ENCODE data around the gene DUSP22. TPM values are rescaled to one million over a fixed set of nuclear protein-coding genes. Genes with fewer than 3 reads are reported as not detected.

DUSP22 gene
- total RNA-seq, 4 donors from 2014 or later = 53.2 to 89.8 (median 73.7) TPM

- WGBS, 2 donors = 73 to 79% methylated on average over 7 of the region's 7 CpGs
- H3K4me3 ChIP-seq = no peak overlapping the region
- H3K9me3 ChIP-seq = no peaks in the 10 kb centered on the region
- no peak overlapping the region for H3K27ac ChIP-seq
- no peaks in the 10 kb centered on the region for H3K36me3 ChIP-seq
- TF ChIP-seq CTCF (IDR thresholded peaks at IDR 0.05) = no peak
- TF ChIP-seq POLR2A (IDR thresholded peaks at IDR 0.05) = no peak
- no peak for TF ChIP-seq EP300 (IDR thresholded peaks at IDR 0.05)
- H3K4me1 ChIP-seq = peaks cover 0 to 49% (median 22%) of the 10 kb centered on the region in 4 donors
- DNase-seq (ENCODE audit: low spot score in 2 of 2) = peak in 1 of 2 donors; percentile 8
- no peaks in the 10 kb centered on the region for H3K27me3 ChIP-seq
Measured at GRCh38 chr6:332671-333070, 40.4 kb downstream of the DUSP22 start.

- Histone ChIP-seq H3K4me3 (no peak overlapping the region), H3K27ac (no peak overlapping the region), H3K36me3 (no peaks in the 10 kb centered on the region), H3K9me3 (no peaks in the 10 kb centered on the region), H3K27me3 (no peaks in the 10 kb centered on the region), H3K4me1 (peaks cover 0 to 48% (median 17%) of the 10 kb centered on the region in 4 donors)
- WGBS, 2 donors = 83 to 85% methylated on average over 13 of the region's 13 CpGs
- peak in 1 of 2 donors; percentile 5 for DNase-seq (ENCODE audit: low spot score in 2 of 2)
- no peak for TF ChIP-seq CTCF (IDR thresholded peaks at IDR 0.05)
Measured at GRCh38 chr6:333379-334002, 41.2 kb downstream of the DUSP22 start.

DNA sequence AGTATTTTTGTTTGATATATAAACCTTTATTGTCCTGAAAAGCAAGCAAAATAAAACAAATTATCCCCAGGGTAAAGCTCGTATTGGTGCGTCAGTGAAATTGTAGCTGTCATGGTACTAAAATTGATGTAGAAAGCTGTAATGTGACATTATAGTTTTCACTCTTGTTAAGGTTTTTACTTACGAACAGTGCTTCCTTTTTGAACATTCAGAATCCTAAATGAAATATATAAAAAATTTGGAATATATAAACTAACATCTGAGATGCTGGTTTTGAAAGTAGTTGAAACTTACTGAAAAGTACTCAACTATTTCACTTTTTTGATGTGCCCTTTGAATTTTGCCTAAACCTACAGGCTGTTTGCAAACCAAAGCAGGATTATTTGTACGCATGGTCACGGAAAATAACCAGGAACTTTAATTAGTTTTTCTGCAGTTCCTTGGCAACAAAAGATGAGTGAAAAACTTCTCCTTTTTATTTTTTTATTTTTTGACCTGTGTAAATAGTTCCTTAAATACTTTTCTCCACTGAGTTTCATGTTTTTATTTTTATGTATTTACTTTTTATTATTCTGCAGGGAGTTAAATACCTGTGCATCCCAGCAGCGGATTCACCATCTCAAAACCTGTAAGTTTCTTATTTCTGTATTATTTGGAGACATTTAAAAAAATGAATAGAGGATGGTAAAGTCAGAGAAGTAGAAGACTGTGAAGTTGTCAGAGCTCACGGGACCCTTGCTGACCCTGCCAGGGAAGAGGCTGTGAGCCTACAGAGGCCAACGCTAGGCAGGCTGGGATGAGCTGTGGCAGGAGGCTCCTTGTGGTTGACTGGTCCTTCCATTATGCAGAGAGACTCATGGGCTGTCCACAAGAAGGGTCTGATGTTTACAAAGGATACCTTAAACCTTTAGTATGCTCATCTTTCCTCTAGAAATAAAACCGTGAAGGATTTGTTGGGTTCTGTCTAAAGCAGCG is 42.5 kb downstream of the DUSP22 start:
- TF ChIP-seq EP300 (IDR thresholded peaks at IDR 0.05) = no peak
- no peak for TF ChIP-seq CTCF (IDR thresholded peaks at IDR 0.05)
- TF ChIP-seq POLR2A (IDR thresholded peaks at IDR 0.05) = no peak

DNA sequence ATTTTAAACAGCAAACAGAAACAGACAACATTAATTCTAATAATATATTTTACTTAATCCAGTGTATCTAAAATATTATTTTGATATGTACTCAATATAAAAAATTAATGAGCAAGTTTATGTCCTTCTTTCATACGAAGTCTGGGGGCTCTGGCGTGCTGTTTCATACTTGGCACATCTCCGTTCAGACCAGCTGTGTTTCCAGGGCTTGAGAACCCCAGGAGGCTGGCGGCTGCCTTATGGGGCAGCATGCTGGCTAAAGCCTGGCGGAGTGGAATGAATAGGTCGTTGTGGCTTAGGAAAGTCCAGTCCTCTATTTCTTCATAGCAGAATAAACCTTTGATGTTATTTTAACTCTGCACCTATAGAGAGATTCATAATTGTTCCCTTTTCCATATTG is 43.3 kb downstream of the DUSP22 start:
- WGBS, 2 donors = 71 to 78% methylated on average over 6 of the region's 6 CpGs
- DNase-seq (ENCODE audit: low spot score in 2 of 2) = no peak

More for the DNA sequence above, 42.5 kb downstream of the DUSP22 start:
- no peak overlapping the region for H3K27ac ChIP-seq
- H3K9me3 ChIP-seq = no peaks in the 10 kb centered on the region
- WGBS, 2 donors = 85 to 87% methylated on average over 10 of the region's 10 CpGs
- no peak for DNase-seq (ENCODE audit: low spot score in 2 of 2)
- H3K4me1 ChIP-seq = peaks cover 0 to 40% (median 19%) of the 10 kb centered on the region in 4 donors
- no peaks in the 10 kb centered on the region for H3K27me3 ChIP-seq
- H3K36me3 ChIP-seq = no peaks in the 10 kb centered on the region
- H3K4me3 ChIP-seq = no peak overlapping the region

More for the DNA sequence above, 43.3 kb downstream of the DUSP22 start:
- Histone ChIP-seq H3K9me3 (no peaks in the 10 kb centered on the region), H3K4me3 (no peak overlapping the region), H3K27ac (no peak overlapping the region), H3K27me3 (no peaks in the 10 kb centered on the region), H3K4me1 (peaks cover 0 to 36% (median 20%) of the 10 kb centered on the region in 4 donors), H3K36me3 (no peaks in the 10 kb centered on the region)
- TF ChIP-seq EP300 (IDR thresholded peaks at IDR 0.05) (no peak), CTCF (IDR thresholded peaks at IDR 0.05) (no peak), POLR2A (IDR thresholded peaks at IDR 0.05) (no peak)

Data from tibial nerve (tissue), 4 donors.